Ovary (tissue), 3 donors: ENCODE measurements around the gene FOXP1.

Experiments used
- CTCF ChIP-seq, 3 donors: fragments of 450-650 bp in 2 of 3; fragments of 200-600 bp in 1 of 3; IDR thresholded peaks; one replicate each; pipeline versions ENCODE4 v1.5.1 to v1.8.0; 2016 to 2022; ENCODE audit warnings: antibody characterized with exemption in 3 of 3, mild to moderate bottlenecking in 1 of 3
- POLR2A ChIP-seq: fragments of 450-650 bp; IDR thresholded peaks from one replicate; pipeline ENCODE4 v1.6.1; 2017; ENCODE audit warnings: antibody characterized with exemption, mild to moderate bottlenecking, moderate library complexity
- donor health status: DM: no; HTN: no; CAD: no.

DNA sequence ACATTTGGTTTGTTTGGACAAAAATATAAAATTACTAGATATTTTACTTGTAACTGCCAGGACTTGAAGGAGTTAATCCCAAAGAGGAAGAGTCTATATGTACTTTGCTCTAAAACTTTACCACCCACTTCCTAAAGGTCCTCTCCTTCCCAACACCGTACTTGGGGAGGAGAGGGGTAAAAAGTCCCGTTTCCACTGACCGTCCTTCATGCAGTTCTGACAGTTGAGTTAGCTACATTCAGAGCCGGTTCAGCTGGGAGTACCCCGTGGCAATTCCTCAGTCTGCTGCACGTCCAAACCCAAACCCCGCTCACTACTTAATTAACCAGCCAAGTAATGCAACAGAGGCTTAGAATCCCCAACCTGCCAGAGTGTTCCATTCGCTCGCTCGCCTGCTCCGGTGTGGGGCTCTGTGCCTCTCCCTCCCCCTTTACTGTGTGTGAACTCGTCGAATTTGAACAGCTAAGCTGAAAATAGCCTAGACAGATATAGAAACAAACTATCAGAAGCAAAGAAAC is 519.7 kb downstream of the FOXP1 start:
- TF ChIP-seq CTCF (IDR thresholded peaks at IDR 0.05) (no peak), POLR2A (no peak)
